ENCODE results near the gene ITPR2. TPM values are rescaled to one million over a fixed set of nuclear protein-coding genes. Genes with fewer than 3 reads are reported as not detected.

ITPR2 gene
- total and polyA plus RNA-seq, 2 of the 8 experiments (the other 6 are each of a cell fraction or from before 2014, with no cell fraction given), result 4.1 to 48.3 TPM

GRCh38 chr12:26466726-26467125 is 366.3 kb downstream of the ITPR2 start:
- no peak for FAIRE-seq
- POLR2A ChIA-PET (ENCODE audit: partially characterized antibody), result interaction anchor here (1.4 kb wide), 1 partner anchor 43 kb away, joined by 3 read pairs; no protein-coding TSS in a partner anchor
- TF ChIP-seq RFX5 (IDR thresholded peaks at IDR 0.05; ENCODE audit: borderline replicate concordance, low read depth, low read length), result no peak
- no peak for TF ChIP-seq NANOG (IDR thresholded peaks at IDR 0.05; ENCODE audit: insufficient read depth, low read depth, low read length, poor library complexity, severe bottlenecking)
- no peak for TF ChIP-seq RBBP5 (IDR thresholded peaks at IDR 0.05; ENCODE audit: borderline replicate concordance, low read depth, low read length)
- no peak for TF ChIP-seq CBX5 (IDR thresholded peaks at IDR 0.05; ENCODE audit: low read depth, low read length)
- TF ChIP-seq, protein P1, sequence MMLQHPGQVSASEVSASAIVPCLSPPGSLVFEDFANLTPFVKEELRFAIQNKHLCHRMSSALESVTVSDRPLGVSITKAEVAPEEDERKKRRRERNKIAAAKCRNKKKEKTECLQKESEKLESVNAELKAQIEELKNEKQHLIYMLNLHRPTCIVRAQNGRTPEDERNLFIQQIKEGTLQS (IDR thresholded peaks at IDR 0.05; ENCODE audit: insufficient read depth, low read depth, low read length), result no peak
- no peak for TF ChIP-seq BRCA1 (IDR thresholded peaks at IDR 0.05; ENCODE audit: low read depth, low read length)
- TF ChIP-seq HDAC2 (IDR thresholded peaks at IDR 0.05; ENCODE audit: borderline replicate concordance in 1 of 2, low read depth in 2 of 2, low read length in 2 of 2), result no peak
- no peak for TF ChIP-seq TEAD4 (IDR thresholded peaks at IDR 0.05; ENCODE audit: low read depth, low read length)
- TF ChIP-seq NRF1 (IDR thresholded peaks at IDR 0.05; ENCODE audit: low read depth, low read length), result no peak
- TF ChIP-seq RAD21 (IDR thresholded peaks at IDR 0.05 in 1 of 2, conservative IDR thresholded peaks at IDR 0.05 in 1 of 2; ENCODE audit: low read depth in 2 of 2, low read length in 2 of 2), result no peak
- TF ChIP-seq ASH2L (IDR thresholded peaks at IDR 0.05; ENCODE audit: low read length), result no peak
- TF ChIP-seq POLR2A (IDR thresholded peaks at IDR 0.05; ENCODE audit: control extremely low read depth in 1 of 2, low read depth in 2 of 2, low read length in 2 of 2), result no peak

More at GRCh38 chr12:26466726-26467125, 366.3 kb downstream of the ITPR2 start:
- no peaks in the 10 kb centered on the region for H3K9me3 ChIP-seq (ENCODE audit: insufficient read depth in 2 of 2, low read depth in 1 of 2, low read length in 1 of 2)
- no peaks in the 10 kb centered on the region for H3K27me3 ChIP-seq (replicated peaks in 1 of 4; ENCODE audit: control insufficient read depth in 3 of 4, extremely low read depth in 1 of 4, insufficient read depth in 3 of 4, low read length in 3 of 4)
- no peak for DNase-seq (ENCODE audit: low read depth in 1 of 2, low spot score in 2 of 2)
- no peaks in the 10 kb centered on the region for H3K36me3 ChIP-seq (ENCODE audit: control insufficient read depth in 2 of 4, insufficient read depth in 4 of 4, low read length in 3 of 4)
- no peak overlapping the region for H3K4me2 ChIP-seq (ENCODE audit: insufficient read depth in 1 of 2, low read depth in 2 of 2, low read length in 2 of 2)
- no peak overlapping the region for H4K5ac ChIP-seq (ENCODE audit: insufficient read length, low read depth, low read length)
- no peak overlapping the region for H3K27ac ChIP-seq (ENCODE audit: low read depth, low read length)
- no peak overlapping the region for H2BK20ac ChIP-seq (ENCODE audit: low read length)
- H4K91ac ChIP-seq (replicated peaks; ENCODE audit: insufficient read length, low read length), result no peak overlapping the region
- no peak overlapping the region for H2AK5ac ChIP-seq (ENCODE audit: low read depth, low read length)
- H4K20me1 ChIP-seq (replicated peaks in 1 of 2; ENCODE audit: control insufficient read depth in 1 of 2, insufficient read depth in 2 of 2, low read length in 2 of 2), result no peaks in the 10 kb centered on the region
- H2AFZ ChIP-seq (ENCODE audit: low read length), result no peak overlapping the region
- no peak overlapping the region for H3K4ac ChIP-seq (replicated peaks; ENCODE audit: insufficient read length, low read depth, low read length)
- H3K14ac ChIP-seq (ENCODE audit: insufficient read length), result no peak overlapping the region
- H3K4me1 ChIP-seq (replicated peaks in 1 of 4; ENCODE audit: control insufficient read depth in 3 of 4, insufficient read depth in 4 of 4, low read length in 3 of 4), result peaks cover 0 to 8% (median 2%) of the 10 kb centered on the region in 4 experiments; a peak in 3 of 7 replicates
- H3K9ac ChIP-seq (replicated peaks in 1 of 4; ENCODE audit: extremely low read depth in 1 of 4, low read depth in 3 of 4, low read length in 3 of 4), result no peak overlapping the region
- CTCF ChIA-PET (ENCODE audit: partially characterized antibody), result interaction anchor here (0.5 to 2.2 kb wide), 9 partner anchors 11 to 798 kb away, joined by 3 to 12 read pairs (median 4); no protein-coding TSS in a partner anchor
- WGBS, 2 experiments (ENCODE audit: extremely low coverage in 1 of 2, insufficient coverage in 1 of 2, insufficient read length in 1 of 2, insufficient replicate concordance in 2 of 2, low coverage in 1 of 2, low lambda C conversion rate in 2 of 2, missing lambda C conversion rate in 1 of 2), result 81% methylated on average over 2 of the region's 2 CpGs; no CpG with 5 or more reads in 1 of the 2 experiments
- H4K8ac ChIP-seq (ENCODE audit: extremely low read depth, insufficient read depth, low read length), result no peak overlapping the region
- H3K23ac ChIP-seq (ENCODE audit: insufficient read length), result no peak overlapping the region
- H2BK5ac ChIP-seq (ENCODE audit: low read depth, low read length), result no peak overlapping the region
- no peak overlapping the region for H3K18ac ChIP-seq (ENCODE audit: extremely low read depth, low read length)
- H3K4me3 ChIP-seq (ENCODE audit: extremely low read depth in 1 of 4, insufficient read depth in 2 of 4, low read depth in 3 of 4, low read length in 4 of 4), result no peak overlapping the region
- H3K79me1 ChIP-seq (ENCODE audit: low read depth, low read length), result no peaks in the 10 kb centered on the region
- H3K23me2 ChIP-seq (ENCODE audit: low read depth, low read length), result no peaks in the 10 kb centered on the region
- no peaks in the 10 kb centered on the region for H3K79me2 ChIP-seq (ENCODE audit: control insufficient read depth in 1 of 2, insufficient read depth in 2 of 2, low read length in 2 of 2)
- H3K56ac ChIP-seq (replicated peaks; ENCODE audit: insufficient read length, low read depth, low read length), result no peak overlapping the region
- no peak overlapping the region for H2BK15ac ChIP-seq (ENCODE audit: low read length)
- no peak overlapping the region for H2BK120ac ChIP-seq (replicated peaks; ENCODE audit: low read depth, low read length)
- no peak overlapping the region for H2BK12ac ChIP-seq (ENCODE audit: low read depth, low read length)
